ENCODE data around the gene CADPS2.

The CADPS2 gene

GRCh38 chr7:122724366-122724765 is 161.9 kb downstream of the CADPS2 start:
- no peak for DNase-seq (ENCODE audit: low read depth)
- no peak for TF ChIP-seq CTCF (conservative IDR thresholded peaks at IDR 0.05; ENCODE audit: low read depth, low read length)
- H3K4me3 ChIP-seq (ENCODE audit: low read depth, low read length): no peak overlapping the region

DNA sequence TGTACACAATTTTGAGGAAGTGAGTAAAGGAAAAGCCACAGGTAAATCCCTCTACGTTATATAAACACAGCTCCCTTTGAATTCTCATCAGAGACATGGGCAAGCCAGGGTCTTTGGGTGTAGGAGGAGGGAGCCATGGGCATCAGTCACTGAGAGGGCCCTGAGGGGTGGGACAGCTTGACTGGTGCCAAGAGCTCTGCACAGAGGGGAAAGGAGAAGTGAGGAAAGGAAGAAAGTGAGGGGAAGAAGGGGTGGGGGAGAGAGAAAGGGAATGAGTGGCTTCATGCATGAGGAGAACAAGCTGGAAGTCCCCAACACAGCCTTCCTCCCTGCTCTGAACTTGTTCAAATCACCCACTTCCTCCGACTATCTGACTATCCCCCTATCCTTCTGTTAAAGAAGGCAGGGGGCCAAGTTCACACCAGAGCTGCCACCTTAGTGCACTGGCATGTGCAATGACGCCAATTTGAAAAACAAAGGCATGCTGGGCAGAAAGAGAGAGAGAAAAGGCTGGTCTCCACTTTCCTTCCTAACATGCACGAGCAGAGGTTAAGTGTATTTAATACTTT is 167.2 kb downstream of the CADPS2 start:
- TF ChIP-seq CTCF (conservative IDR thresholded peaks at IDR 0.05; ENCODE audit: low read depth, low read length): no peak
- DNase-seq (ENCODE audit: low read depth): no peak
- H3K4me3 ChIP-seq (ENCODE audit: low read depth, low read length): no peak overlapping the region

GRCh38 chr7:122717356-122718089 is 168.7 kb downstream of the CADPS2 start:
- no peak for DNase-seq (ENCODE audit: low read depth)
- H3K4me3 ChIP-seq (ENCODE audit: low read depth, low read length): no peak overlapping the region
- TF ChIP-seq CTCF (conservative IDR thresholded peaks at IDR 0.05; ENCODE audit: low read depth, low read length): no peak

DNA sequence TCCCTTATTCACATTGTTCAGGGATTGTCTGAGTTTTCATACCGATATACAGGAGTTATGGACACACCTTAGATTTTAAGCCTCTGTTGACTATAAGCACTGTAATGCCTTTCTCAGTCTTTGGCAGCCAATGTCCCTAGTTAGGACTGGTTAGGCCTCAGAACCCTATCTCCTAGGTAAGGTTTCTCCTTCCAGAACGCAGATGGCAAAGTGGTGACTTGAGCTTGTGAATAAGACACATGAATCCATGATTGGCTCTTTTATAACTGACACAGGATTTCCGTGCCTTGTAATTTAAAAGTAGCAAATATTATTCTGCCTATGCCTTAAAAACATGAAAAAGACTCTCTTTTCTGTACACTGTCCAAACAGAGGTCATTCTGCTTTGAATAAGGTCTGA is 171.1 kb downstream of the CADPS2 start:
- DNase-seq (ENCODE audit: low read depth): no peak
- TF ChIP-seq CTCF (conservative IDR thresholded peaks at IDR 0.05; ENCODE audit: low read depth, low read length): no peak
- no peak overlapping the region for H3K4me3 ChIP-seq (ENCODE audit: low read depth, low read length)

DNA sequence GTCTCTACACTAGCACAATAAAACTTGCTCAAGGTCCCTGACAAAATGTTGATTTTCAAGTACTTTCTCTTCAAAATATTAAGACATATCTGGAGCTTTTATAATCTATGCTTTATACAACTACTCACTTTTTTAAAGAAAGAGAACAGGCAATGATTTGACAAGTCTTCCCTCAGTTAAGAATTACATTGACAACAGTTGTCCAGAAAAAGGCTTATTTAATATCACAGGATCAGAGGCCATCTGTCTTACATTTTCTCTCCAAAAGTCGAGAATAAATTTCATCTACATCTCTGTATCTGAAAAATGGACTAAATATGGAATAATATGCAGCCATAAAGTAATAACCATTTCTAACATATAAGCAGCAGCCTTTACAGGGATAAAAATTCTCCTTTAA is 175.3 kb downstream of the CADPS2 start:
- DNase-seq (ENCODE audit: low read depth): no peak
- no peak for TF ChIP-seq CTCF (conservative IDR thresholded peaks at IDR 0.05; ENCODE audit: low read depth, low read length)
- H3K4me3 ChIP-seq (ENCODE audit: low read depth, low read length): no peak overlapping the region

GRCh38 chr7:122709930-122710646 is 176.2 kb downstream of the CADPS2 start:
- DNase-seq (ENCODE audit: low read depth): no peak
- H3K4me3 ChIP-seq (ENCODE audit: low read depth, low read length): no peak overlapping the region
- no peak for TF ChIP-seq CTCF (conservative IDR thresholded peaks at IDR 0.05; ENCODE audit: low read depth, low read length)
